HG03108 (cell line): Measurements from ENCODE around the gene GXYLT2.
"Not testable (repeated sequence)": the region's sequence is repeated elsewhere in the genome, so short reads cannot be mapped to it uniquely, and the experiment has no call there.

Experiments
- ATAC-seq: cut with Tn5 transposase; IDR thresholded peaks from one replicate; pipeline ENCODE4 v1.9.1; 2021; ENCODE audit warnings: moderate library complexity; ENCODE audit not compliant: unreplicated experiment

GXYLT2 gene

GRCh38 chr3:72892081-72892775 is 4.4 kb downstream of the GXYLT2 start:
- ATAC-seq = no peak

GRCh38 chr3:72892870-72893269 is 5.0 kb downstream of the GXYLT2 start:
- no peak for ATAC-seq

GRCh38 chr3:72894976-72895552 is 7.2 kb downstream of the GXYLT2 start:
- no peak for ATAC-seq

GRCh38 chr3:72896996-72897757 is 9.3 kb downstream of the GXYLT2 start:
- ATAC-seq = no peak

- no peak for ATAC-seq
Observed at GRCh38 chr3:72897758-72898007, 9.8 kb downstream of the GXYLT2 start.

- no peak for ATAC-seq
Observed at GRCh38 chr3:72899349-72899765, 11.5 kb downstream of the GXYLT2 start.

- ATAC-seq = no peak
Observed at GRCh38 chr3:72900048-72900447, 12.2 kb downstream of the GXYLT2 start.

GRCh38 chr3:72901840-72902239 is 14.0 kb downstream of the GXYLT2 start:
- no peak for ATAC-seq

- ATAC-seq = no peak
Observed at GRCh38 chr3:72903004-72903403, 15.2 kb downstream of the GXYLT2 start.

GRCh38 chr3:72904163-72904562 is 16.3 kb downstream of the GXYLT2 start:
- no peak for ATAC-seq

- no peak for ATAC-seq
Observed at GRCh38 chr3:72906154-72906553, 18.3 kb downstream of the GXYLT2 start.

GRCh38 chr3:72907131-72907711 is 19.4 kb downstream of the GXYLT2 start:
- no peak for ATAC-seq

- no peak for ATAC-seq
Observed at GRCh38 chr3:72907731-72908620, 20.1 kb downstream of the GXYLT2 start.

- ATAC-seq = no peak
Observed at GRCh38 chr3:72909591-72909990, 21.7 kb downstream of the GXYLT2 start.

- ATAC-seq = no peak
Observed at GRCh38 chr3:72912532-72912931, 24.7 kb downstream of the GXYLT2 start.

GRCh38 chr3:72914383-72914782 is 26.5 kb downstream of the GXYLT2 start:
- ATAC-seq = no peak

- no peak for ATAC-seq
Observed at GRCh38 chr3:72916250-72916649, 28.4 kb downstream of the GXYLT2 start.

GRCh38 chr3:72919520-72919919 is 31.7 kb downstream of the GXYLT2 start:
- ATAC-seq = no peak

- ATAC-seq = no peak
Observed at GRCh38 chr3:72924055-72924454, 36.2 kb downstream of the GXYLT2 start.

GRCh38 chr3:72928781-72929735 is 41.2 kb downstream of the GXYLT2 start:
- not testable (repeated sequence) for ATAC-seq
